Measurements from ENCODE around the gene RBP2.

The RBP2 gene

DNA sequence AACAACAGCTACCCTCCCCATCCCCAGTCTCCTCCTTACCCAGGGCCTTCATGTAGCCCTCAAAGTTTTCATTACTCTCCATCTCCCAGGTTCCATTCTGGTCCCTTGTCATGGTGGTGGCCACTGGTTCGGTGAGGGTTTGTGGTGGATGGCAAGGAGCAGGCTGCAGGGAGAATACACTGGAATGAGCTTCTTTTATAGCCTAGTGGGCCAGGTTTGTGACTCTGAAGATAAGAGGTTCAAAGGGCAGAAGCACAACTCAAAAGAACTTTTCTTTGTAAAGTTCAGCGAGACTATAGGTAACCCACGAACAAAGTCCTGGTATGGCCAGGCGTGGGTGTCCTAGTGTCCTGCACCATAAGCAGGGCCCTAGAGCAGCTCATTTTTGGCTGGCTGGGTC lies at the start of gene RBP2:
Gene RBP2, minus strand, starts transcription at position 169 of the 400 bp plus-strand sequence. Its CDS starts 57 bp downstream, at position 112.
- no peak for DNase-seq

DNA sequence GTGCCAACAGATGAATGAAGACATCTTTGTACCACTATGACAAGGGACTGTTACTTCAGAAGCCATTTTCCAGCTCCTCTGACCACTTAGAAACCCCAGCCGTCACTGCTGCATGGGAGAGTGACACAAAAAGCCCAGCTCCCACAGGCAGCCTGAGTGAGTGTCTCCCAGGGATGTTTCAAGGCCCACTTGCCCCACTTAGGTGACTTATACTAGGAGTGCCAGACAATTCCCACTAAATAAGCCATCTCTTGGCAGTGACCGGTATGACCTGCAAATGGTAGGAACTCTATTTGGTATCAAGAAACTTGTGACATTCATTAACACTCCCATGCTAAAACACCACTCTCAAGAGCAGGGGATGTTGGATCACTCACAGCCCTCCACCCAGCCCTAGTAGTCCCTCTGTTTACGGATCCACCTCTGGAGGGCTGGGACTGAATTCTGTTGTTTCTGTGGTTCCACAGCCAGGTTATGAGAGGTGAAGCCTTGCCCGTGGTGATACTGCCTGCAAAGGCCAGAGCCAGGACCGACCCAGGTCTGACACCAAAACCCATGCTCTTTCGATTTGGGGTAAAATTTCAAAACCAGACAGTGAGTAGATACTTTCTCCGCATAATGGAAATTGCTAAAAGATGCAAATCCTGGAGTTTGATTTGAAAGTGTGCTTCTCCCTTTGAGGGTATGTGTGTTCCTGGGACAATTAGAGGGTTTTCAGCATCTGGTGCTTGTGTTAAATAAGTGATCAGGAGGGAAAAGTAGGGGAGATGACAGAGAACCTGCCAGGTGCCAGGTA lies 48.7 kb upstream of the RBP2 start:
- no peak for DNase-seq

- DNase-seq, result no peak
These were observed 47.4 kb upstream of the RBP2 start for GRCh38 chr3:139523718-139524117.

DNA sequence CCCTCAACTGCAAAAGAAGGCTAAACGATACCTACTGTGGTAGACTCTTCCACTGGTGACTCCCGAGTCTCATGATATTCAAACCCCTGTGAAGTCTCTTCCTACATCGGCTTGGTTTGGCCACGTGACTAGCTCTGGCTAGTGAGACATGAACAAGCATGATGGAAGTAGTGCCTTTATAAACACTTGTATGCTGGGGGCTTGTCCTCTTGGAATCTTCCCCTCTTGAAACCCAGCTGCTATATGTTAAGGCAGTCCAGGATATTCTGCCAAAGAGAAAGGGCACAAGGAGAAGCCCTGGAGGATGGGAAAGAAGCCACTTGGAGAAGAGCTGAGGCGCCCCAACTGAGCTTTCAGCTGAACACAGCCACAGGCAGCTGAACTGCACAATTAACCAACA lies 46.9 kb upstream of the RBP2 start:
- no peak for DNase-seq

DNA sequence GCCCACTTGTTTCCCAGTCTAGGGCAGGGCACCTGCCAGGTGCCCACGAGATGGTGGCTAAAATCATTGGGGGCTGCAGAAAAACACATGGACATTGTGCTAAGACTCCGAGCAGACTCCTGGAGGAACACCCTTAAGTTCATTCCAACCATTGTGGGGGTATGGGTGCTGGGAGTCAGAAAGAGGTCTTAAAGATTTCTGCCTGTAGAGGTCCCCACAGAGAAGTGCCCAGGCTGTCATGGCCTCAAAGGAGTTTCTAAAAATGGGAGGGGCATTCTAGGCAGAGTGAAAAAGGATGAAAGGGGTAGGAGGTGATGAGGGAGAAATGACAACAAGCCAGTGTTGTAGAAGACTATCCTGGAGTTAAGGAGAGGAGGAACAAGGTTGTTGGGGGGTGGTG lies 46.1 kb upstream of the RBP2 start:
- no peak for DNase-seq

DNA sequence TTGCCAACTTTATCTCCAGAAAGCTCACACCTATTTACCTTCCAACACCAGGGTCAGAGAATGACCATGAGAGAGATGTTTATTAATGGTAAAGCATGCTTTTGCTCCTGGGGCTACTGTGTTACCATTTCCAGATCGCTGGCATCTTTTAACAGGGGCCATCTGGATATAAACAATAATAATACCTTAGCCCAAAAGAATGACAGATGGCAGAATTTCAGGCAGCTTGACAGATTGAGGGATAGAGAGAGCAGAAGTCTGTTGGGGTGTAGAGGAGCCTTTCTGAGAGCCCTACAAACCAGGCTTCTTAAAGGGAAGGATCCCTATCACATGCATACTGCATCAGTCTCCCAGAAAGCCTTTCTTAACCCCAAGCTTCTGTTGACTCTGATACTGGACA lies 45.5 kb upstream of the RBP2 start:
- DNase-seq, result no peak

- DNase-seq, result no peak
These were observed 44.8 kb upstream of the RBP2 start for GRCh38 chr3:139521144-139521543.

GRCh38 chr3:139519998-139520737 lies 43.9 kb upstream of the RBP2 start:
- DNase-seq, result no peak

DNA sequence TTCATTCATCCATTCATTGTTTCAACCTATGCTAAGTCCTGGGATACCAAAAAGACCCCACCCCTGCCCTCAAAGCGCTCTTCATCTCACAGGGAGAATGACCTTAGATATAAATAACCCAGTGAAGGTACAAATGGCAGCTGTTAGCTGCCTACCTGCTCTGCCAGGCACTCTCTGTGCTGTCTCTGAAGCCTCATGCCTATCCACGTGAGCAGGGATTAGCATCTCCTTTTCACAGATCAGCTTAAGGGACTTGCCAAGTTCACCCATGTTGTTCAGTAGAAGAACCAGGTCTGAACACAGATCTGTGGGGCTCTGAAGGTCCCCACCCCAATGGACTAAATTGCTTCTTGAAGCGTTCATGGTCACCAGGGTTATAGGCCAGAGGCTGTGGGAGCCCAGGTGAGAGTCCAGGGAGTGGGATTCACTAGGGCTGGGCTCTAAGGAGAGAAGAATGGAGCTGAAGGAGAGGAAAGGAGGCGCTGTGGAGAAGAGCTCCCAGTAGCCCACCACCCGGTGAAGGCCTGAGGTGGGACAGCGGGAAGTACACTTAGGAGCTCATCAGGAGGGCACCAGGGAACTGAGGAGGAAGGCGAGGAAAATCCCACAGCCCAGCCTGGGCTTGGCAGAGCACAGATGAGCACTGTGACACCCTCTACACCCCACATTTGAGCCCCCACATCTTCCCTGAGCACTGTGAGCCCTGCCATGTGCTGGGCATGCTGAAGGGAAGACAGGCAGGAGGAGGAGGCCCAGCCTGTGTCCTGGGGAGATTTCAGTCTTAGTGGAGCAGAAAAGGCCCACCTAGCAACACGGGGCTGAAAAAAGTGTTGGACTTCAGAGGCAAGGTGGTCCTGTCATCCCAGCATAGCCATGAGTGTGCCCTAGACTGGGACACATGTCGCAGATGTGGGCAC lies 42.9 kb upstream of the RBP2 start:
- DNase-seq, result no peak

GRCh38 chr3:139518306-139518705 lies 42.0 kb upstream of the RBP2 start:
- DNase-seq, result no peak

DNA sequence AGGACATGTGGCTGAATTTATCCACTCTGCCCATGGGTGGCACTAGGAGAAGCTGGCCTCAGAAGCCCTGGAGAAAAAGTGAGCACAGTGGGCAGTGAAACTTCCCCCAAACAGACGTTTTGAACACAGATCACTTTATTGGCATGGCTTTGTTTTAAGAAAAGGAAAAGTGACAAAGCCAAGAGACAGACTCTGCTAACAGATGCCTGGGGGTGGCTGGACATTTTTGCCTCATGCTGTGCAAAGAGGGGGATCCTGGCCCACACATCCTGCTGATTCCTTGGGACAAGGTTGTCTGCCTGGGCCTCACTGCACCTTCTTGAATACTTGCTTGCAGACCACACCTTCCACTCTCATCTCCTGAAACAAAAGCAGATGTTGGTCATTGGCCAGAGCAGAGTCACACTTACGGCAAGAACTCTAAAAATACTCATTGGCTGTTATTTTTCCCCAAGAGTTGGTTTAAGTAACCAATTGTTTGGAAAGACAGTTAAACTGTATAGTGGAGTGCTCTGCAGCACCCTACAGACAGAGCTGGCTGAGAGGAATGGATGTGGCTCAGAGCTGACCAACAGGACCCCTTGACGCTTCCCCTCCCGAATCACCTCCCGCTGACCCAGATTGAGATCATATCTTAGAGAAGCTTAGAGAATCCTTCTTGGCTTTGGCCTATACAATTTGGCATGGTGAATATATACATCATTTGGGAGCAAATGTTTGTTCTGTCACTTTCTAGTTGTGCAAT lies 41.2 kb upstream of the RBP2 start:
- no peak for DNase-seq

- DNase-seq, result no peak
These were observed 38.4 kb upstream of the RBP2 start for GRCh38 chr3:139514741-139515140.

GRCh38 chr3:139509631-139510030 lies 33.3 kb upstream of the RBP2 start:
- no peak for DNase-seq

GRCh38 chr3:139506766-139507165 lies 30.4 kb upstream of the RBP2 start:
- DNase-seq, result no peak

DNA sequence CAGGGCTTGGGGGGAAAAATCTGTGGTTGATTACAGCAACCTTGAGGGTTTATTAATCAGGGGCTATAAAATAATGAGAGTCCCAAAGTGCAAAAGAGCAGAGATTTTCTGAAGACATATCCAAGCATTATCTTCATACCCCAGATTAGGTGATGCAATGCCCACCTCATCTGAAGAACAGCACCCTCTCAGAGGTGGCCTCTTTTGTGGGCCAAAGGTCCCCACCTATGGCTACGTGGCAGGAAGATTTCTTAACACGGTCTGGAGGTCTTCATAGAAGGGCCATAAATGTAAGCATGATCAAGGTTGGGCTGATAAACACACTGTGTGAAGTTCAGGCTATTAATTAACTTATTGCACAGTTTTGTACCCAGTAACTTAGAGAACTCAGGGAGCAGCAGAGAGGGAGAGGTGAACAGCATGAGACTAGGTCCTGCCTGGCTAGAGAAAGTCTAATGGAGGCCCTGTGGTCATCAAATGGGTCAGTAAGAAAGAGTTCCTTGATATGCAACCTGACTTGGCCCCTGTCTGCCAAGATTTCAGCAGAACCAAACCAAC lies 29.6 kb upstream of the RBP2 start:
- no peak for DNase-seq

DNA sequence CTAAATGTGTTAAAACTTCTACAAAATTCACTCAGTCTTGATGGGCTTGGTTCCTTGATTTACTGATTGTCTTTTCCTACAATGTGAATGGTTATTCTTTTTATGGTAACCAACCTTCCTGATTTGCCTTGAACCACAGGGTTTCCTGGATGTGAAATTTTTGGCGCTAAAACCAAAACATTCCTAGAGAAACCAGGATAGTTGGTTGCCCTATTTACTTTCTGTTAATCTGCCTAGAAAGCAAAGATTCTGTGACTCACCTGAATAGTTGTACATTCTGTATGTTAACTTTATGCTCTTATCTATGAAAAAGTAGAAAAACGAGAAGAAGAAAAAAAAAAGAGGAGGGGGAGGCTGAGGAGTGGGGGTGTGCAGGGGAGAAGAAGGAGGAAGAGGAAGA lies 23.2 kb upstream of the RBP2 start:
- DNase-seq, result no peak

DNA sequence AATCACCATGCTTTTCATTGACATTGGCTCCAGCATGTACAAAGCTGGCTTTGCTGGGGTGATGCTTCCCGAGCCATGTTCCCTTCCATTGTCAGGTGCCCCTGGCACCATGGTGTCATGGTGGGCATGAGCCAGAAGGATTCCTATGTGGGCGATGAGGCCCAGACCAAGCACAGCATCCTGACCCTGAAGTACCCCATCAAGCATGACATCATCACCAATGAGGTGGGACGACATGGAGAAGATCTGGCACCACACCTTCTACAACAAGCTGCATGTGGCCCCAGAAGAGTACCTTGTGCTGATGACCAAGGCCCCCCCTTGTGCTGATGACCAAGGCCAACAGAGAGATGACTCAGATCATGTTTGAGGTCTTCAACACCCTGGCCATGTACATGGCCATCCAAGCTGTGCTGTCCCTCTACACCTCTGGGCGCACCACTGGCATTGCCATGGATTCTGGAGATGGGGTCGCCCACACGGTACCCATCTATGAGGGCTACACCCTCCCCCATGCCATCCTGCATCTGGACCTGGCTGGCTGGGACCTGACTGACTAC lies 17.6 kb upstream of the RBP2 start:
- no peak for DNase-seq

DNA sequence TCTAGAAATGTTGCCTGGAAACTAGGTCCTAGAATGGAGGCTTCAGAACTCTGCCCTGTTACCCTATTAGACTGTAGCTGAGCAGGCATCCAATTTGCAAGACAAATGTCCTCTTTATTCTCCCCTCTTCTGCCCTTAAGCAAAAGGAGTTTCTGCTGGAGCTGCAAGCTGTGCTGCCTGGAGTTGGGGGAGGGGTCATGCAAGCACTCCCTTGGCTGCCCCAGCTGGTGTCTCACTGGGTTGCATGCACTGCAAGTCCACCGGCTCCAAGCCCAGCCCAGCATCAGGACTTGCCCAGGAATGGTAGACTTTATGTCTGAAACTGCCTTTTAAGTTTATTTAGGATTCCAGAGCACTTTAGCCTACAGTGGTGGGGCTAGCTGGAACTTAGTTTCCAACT lies 15.7 kb upstream of the RBP2 start:
- peak; percentile 14 for DNase-seq

- peak; percentile 94 for DNase-seq
These were observed 14.8 kb upstream of the RBP2 start for GRCh38 chr3:139491027-139491700.

GRCh38 chr3:139482206-139482605 lies 5.9 kb upstream of the RBP2 start:
- peak; percentile 42 for DNase-seq

DNA sequence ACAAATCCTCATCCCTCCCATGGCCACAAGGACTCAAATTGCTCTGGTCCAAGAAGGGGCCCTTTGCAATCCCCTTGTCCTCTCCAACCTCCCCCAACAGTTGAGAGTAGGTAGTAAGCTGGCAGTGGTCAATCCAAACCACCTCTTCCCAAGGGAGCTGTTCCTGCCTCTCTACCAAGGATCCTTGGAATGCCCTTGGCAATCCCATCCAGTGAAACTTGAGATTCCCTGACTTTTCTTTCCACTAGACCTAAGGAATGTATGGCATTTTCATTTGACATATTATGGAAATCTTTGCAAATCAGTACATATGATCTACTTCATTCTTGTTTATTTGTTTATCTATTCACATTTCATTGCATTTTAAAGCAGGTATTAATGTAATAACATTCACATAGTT lies 4.8 kb upstream of the RBP2 start:
- no peak for DNase-seq

All from DMS153 (cell line).